H1 (cell line): Measurements from ENCODE around the gene PFN2. TPM values are rescaled to one million over a fixed set of nuclear protein-coding genes. Genes with fewer than 3 reads are reported as not detected.

Experiments
- ASH2L ChIP-seq: fragments of 200-600, 300-600 bp; sonication (generic); IDR thresholded peaks from one replicate; pipeline ENCODE4 v1.7.1; 2017; ENCODE audit warnings: low read length
- CTBP2 ChIP-seq: IDR thresholded peaks from 2 replicates; pipeline ENCODE4 v1.7.0; 2011; ENCODE audit warnings: borderline replicate concordance, mild to moderate bottlenecking, moderate library complexity, mixed read lengths, low read length; ENCODE audit not compliant: insufficient read depth, insufficient read length
- EGR1 ChIP-seq: IDR thresholded peaks from 2 replicates; pipeline ENCODE4 v1.6.1; 2011; ENCODE audit warnings: low read depth, low read length, borderline replicate concordance
- KDM5A ChIP-seq: fragments of 200-600 bp; IDR thresholded peaks from 2 replicates; pipeline ENCODE4 v1.7.1; 2012; ENCODE audit warnings: mild to moderate bottlenecking, low read length, inconsistent platforms, mixed read lengths
- USF2 ChIP-seq: IDR thresholded peaks from 2 replicates; pipeline ENCODE4 v1.6.1; 2011; ENCODE audit warnings: low read length, improper control_type of control experiment
- polyA plus RNA-seq, 7 experiments: library from polyadenylated mRNA; depleted of rRNA in 3 of 7; stranded (reverse) in 5 of 7; unstranded in 2 of 7; fragments of >200 nt in 5 of 7; fragments of 200-250 nt in 2 of 7; gene quantifications; 1 replicate in 5 of 7; 2 replicates in 1 of 7; 4 replicates in 1 of 7; pipeline versions ENCODE4 v1.2.1 to v1.2.3, GENCODE V29; 2011 to 2013; ENCODE audit warnings: missing spikeins in 2 of 7, mixed read lengths in 2 of 7
- total RNA-seq: library from RNA; stranded (reverse); fragmentation: NEBNext Ultra II Directional; extraction: Animal tissue kit (Norgen Biotek cat#: 25700); gene quantifications from 2 replicates; pipeline ENCODE4 v1.2.1, GENCODE V29; 2021

Gene PFN2
- total and polyA plus RNA-seq, 2 of the 8 experiments (the other 6 are each of a cell fraction or from before 2014, with no cell fraction given), result 175 to 311 TPM

GRCh38 chr3:149971403-149972075, 844 bp upstream of the PFN2 start (continued):
- no peak for TF ChIP-seq USF2
- peak; percentile 54 for TF ChIP-seq ASH2L
- TF ChIP-seq EGR1, result 0 out of 2 replicates have a peak, but pooled peaks have one; percentile 57
- no peak for TF ChIP-seq KDM5A
- TF ChIP-seq CTBP2, result no peak
